KOPT-K1 (cell line): Measurements from ENCODE around the gene ARHGEF7.

Source experiments
- H3K27ac ChIP-seq: fragments of 200-600 bp; sonication (generic); 2 replicates; pipeline ENCODE4 v1.5.1; 2016; ENCODE audit warnings: antibody characterized with exemption, mild to moderate bottlenecking, low read depth, low read length; ENCODE audit not compliant: poor library complexity, severe bottlenecking
- H3K36me3 ChIP-seq: fragments of 200-600 bp; sonication (generic); 2 replicates; pipeline ENCODE4 v1.5.1; 2017; ENCODE audit warnings: antibody characterized with exemption, mild to moderate bottlenecking, low read length, moderate library complexity; ENCODE audit not compliant: insufficient read depth
- H3K9me3 ChIP-seq: fragments of 200-600 bp; sonication (generic); 2 replicates; pipeline ENCODE4 v1.5.1; 2017; ENCODE audit warnings: antibody characterized with exemption, low read length, mild to moderate bottlenecking; ENCODE audit not compliant: insufficient read depth, poor library complexity, severe bottlenecking

Gene ARHGEF7

GRCh38 chr13:111275995-111276618 lies 161.0 kb downstream of the ARHGEF7 start:
- Histone ChIP-seq H3K9me3 (no peaks in the 10 kb centered on the region), H3K27ac (no peak overlapping the region), H3K36me3 (peaks cover 96% of the 10 kb centered on the region)

DNA sequence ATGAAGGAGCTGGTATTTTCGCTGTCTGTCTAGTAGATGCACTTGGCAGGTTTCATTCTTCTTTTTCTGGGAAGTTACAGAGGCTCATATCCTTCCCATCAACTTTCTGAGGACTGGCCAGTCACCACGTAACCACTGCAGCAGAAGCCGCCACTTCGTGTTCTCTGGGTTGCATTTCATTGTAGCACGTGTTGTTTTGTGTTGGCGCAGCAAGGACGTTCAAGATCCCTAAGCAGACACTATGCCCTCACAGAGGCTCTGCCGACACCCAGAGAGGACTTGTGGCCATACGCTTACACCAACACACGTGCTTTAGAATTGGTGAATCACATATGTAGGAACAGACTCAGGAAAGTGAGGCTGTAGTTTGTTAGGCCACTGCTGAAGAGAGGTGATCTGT lies 163.1 kb downstream of the ARHGEF7 start:
- H3K27ac ChIP-seq: no peak overlapping the region
- H3K36me3 ChIP-seq: peaks cover 96% of the 10 kb centered on the region

DNA sequence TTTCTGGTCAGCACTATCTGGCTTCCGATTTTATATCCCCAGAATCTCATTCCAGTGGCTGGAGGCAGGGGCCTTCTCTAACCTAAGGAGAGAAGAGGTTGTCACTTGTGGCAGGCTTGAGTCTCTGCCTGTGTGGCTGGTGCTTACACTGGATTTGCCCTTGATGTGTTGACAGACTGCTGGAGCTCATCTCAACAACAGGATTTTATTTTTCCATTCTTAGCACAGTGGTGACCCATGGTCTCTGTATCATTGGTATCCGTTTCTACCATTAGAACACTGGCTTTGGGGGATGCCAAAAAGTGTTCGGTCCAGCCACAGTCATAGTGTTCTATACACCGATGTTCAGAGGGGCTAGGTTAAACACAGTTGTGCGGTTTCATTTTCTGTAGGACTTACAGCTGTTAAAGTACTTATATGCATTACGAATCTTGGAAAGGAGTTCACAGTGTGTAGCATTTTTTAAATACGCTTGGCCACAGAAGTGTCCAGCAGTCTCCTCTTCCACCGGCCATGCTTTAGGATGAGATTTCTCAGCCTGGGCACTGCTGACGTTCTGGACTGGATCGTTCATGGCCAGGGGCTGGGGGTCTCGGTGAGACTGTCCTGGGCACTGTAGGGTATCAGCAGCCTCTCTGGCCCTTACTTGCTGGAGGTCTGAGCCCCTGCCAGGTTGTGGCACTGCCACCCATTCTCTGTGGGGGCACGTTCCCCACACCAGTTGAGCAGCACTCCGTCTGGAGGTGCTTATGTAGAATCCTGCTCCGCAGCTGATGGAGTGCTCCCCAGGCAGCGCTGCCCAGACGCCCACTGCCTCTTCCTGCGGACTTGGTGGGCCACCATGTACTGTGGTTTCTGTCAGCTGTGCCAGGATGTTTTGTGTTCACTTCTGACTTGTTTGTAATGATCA lies 163.9 kb downstream of the ARHGEF7 start:
- Histone ChIP-seq H3K27ac (no peak overlapping the region), H3K9me3 (no peaks in the 10 kb centered on the region), H3K36me3 (peaks cover 96% of the 10 kb centered on the region)

More for the DNA sequence above, 163.1 kb downstream of the ARHGEF7 start:
- no peaks in the 10 kb centered on the region for H3K9me3 ChIP-seq

GRCh38 chr13:111280226-111280625 lies 165.1 kb downstream of the ARHGEF7 start:
- H3K27ac ChIP-seq: no peak overlapping the region
- H3K9me3 ChIP-seq: no peaks in the 10 kb centered on the region

GRCh38 chr13:111280681-111281585 lies 165.8 kb downstream of the ARHGEF7 start:
- Histone ChIP-seq H3K36me3 (peaks cover 96% of the 10 kb centered on the region), H3K27ac (no peak overlapping the region), H3K9me3 (no peaks in the 10 kb centered on the region)

More at GRCh38 chr13:111280226-111280625, 165.1 kb downstream of the ARHGEF7 start:
- peaks cover 96% of the 10 kb centered on the region for H3K36me3 ChIP-seq

DNA sequence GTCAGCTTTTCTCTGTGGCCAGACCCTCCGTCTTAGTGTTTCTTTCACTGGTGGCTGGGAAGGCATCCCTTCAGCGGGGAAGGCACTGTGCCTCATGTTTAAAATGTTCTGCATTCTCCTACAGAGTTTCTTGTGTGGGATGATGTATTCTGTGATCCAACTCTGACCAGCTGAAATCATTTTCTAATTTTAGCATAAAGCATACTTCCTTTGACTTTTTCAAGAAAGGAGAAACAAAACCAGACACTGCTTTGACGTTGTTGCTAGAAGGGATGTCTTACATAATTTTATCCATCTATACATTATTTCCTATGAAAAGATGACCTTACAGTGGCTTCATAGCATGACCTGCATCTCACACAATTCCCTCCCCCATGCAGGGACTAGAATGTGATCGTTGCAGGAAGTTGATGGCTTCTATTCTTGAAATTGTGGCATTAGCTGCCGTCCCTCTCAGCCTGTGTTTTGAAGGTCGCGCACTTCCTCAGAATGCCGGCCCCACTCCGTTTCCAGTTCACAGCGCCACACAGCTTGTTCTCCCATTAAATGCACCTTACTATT lies 166.7 kb downstream of the ARHGEF7 start:
- Histone ChIP-seq H3K9me3 (no peaks in the 10 kb centered on the region), H3K27ac (no peak overlapping the region), H3K36me3 (peaks cover 96% of the 10 kb centered on the region)

- Histone ChIP-seq H3K27ac (no peak overlapping the region), H3K9me3 (no peaks in the 10 kb centered on the region), H3K36me3 (peaks cover 96% of the 10 kb centered on the region)
Measured at GRCh38 chr13:111282425-111282824, 167.3 kb downstream of the ARHGEF7 start.

DNA sequence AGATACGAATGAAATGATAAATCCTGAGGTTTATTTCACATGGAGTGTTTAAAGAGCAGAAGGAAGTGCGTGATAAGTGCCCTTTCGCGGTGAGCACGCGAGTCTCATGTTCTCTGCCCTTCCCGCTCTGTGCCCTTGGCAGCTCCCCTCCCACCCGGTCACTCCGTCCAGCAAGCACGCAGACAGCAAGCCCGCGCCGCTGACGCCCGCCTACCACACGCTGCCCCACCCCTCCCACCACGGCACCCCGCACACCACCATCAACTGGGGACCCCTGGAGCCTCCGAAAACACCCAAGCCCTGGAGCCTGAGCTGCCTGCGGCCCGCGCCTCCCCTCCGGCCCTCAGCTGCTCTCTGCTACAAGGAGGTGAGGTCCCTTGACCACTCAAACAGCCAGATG lies 167.9 kb downstream of the ARHGEF7 start:
- Histone ChIP-seq H3K27ac (no peak overlapping the region), H3K9me3 (no peaks in the 10 kb centered on the region), H3K36me3 (peaks cover 96% of the 10 kb centered on the region)

- peaks cover 96% of the 10 kb centered on the region for H3K36me3 ChIP-seq
- H3K9me3 ChIP-seq: no peaks in the 10 kb centered on the region
- H3K27ac ChIP-seq: no peak overlapping the region
Measured at GRCh38 chr13:111283457-111283856, 168.3 kb downstream of the ARHGEF7 start.

DNA sequence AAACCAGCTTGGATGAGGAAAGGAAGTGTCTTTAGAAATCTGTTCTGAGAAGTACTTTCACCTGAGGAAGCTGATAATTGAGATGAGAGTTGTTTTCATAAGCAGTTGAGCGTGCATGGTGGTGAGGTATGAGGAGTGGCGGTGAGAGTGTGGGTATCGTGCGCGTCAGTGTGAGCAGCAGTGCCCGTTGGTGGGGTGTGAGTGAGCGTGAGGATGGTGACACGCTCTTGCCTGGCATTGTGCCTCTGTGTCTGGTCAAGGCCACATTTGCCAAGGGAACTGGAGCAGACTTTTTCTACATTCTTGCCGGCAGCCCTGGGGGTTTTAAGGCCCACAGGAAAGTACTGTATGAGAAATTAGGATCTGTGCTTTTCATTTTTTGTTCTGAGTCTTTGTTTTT lies 168.9 kb downstream of the ARHGEF7 start:
- Histone ChIP-seq H3K27ac (no peak overlapping the region), H3K9me3 (no peaks in the 10 kb centered on the region), H3K36me3 (peaks cover 96% of the 10 kb centered on the region)

GRCh38 chr13:111284565-111284964 lies 169.5 kb downstream of the ARHGEF7 start:
- Histone ChIP-seq H3K36me3 (peaks cover 96% of the 10 kb centered on the region), H3K9me3 (no peaks in the 10 kb centered on the region), H3K27ac (no peak overlapping the region)

DNA sequence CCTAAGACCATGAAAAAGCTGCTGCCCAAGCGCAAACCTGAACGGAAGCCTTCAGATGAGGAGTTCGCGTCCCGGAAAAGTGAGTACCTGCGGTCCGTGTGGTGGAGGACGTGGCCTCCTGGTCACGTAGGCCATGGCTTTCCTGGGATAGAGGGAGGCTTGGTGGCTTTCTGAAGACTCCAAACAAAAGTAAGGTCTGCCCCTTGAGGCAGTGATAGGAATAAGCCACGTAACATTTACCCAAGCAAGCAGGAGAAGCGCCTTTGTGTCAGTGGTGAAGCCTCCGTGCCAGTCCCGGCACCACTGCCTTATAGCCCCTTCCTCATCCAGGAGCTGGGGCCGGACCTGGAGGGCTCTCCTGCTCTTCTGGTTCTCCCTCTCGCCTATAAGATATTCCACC lies 171.1 kb downstream of the ARHGEF7 start:
- Histone ChIP-seq H3K9me3 (no peaks in the 10 kb centered on the region), H3K27ac (no peak overlapping the region), H3K36me3 (peaks cover 100% of the 10 kb centered on the region)

- Histone ChIP-seq H3K27ac (no peak overlapping the region), H3K9me3 (no peaks in the 10 kb centered on the region), H3K36me3 (peaks cover 100% of the 10 kb centered on the region)
Measured at GRCh38 chr13:111286749-111287148, 171.6 kb downstream of the ARHGEF7 start.

- Histone ChIP-seq H3K27ac (no peak overlapping the region), H3K9me3 (no peaks in the 10 kb centered on the region), H3K36me3 (peaks cover 100% of the 10 kb centered on the region)
Measured at GRCh38 chr13:111287201-111287600, 172.1 kb downstream of the ARHGEF7 start.
